Measurements from ENCODE around the gene ARHGEF4. TPM values are rescaled to one million over a fixed set of nuclear protein-coding genes. Genes with fewer than 3 reads are reported as not detected.
A peak's percentile ranks its signal among the peaks of the same experiment; 100 is the strongest.

ARHGEF4 gene
- total RNA-seq, 1 experiment from 2014 or later = 26.6 TPM

- ATAC-seq (peak; percentile 61), DNase-seq (ENCODE audit: low read depth, low spot score) (peak; percentile 50)
- Histone ChIP-seq H3K27ac (ENCODE audit: low read depth, low read length) (no peak overlapping the region), H4K20me1 (ENCODE audit: insufficient read depth) (no peaks in the 10 kb centered on the region), H3K36me3 (ENCODE audit: control insufficient read depth in 1 of 2, insufficient read depth in 2 of 2, low read length in 2 of 2) (no peaks in the 10 kb centered on the region), H3K9me2 (ENCODE audit: insufficient read depth) (no peaks in the 10 kb centered on the region), H3K4me2 (ENCODE audit: low read length) (no peak overlapping the region), H3K9ac (ENCODE audit: low read length) (no peak overlapping the region), H3K9me3 (ENCODE audit: control insufficient read depth in 1 of 2, insufficient read depth in 1 of 2, low read depth in 1 of 2, low read length in 2 of 2) (no peaks in the 10 kb centered on the region), H3K79me2 (ENCODE audit: insufficient read depth, low read length) (no peaks in the 10 kb centered on the region), H3K4me3 (replicated peaks in 1 of 2; ENCODE audit: low read depth in 1 of 2, low read length in 2 of 2) (no peak overlapping the region), H3K4me1 (ENCODE audit: control insufficient read depth in 1 of 2, insufficient read depth in 2 of 2, low read length in 2 of 2) (peaks cover 9 to 13% of the 10 kb centered on the region in 2 experiments; a peak in 3 of 4 replicates), H2AFZ (ENCODE audit: low read depth, low read length, poor library complexity, severe bottlenecking) (no peak overlapping the region), H3K27me3 (ENCODE audit: insufficient read depth, low read length) (no peaks in the 10 kb centered on the region)
- ChIA-PET CTCF (interaction anchor here (1.5 kb wide), 1 partner anchor 8 kb away, joined by 4 read pairs; no protein-coding TSS in a partner anchor), POLR2A (no interaction called here), RAD21 (ENCODE audit: low non-redundant PET in 1 of 2, low total read pairs in 2 of 2, uncharacterized antibody in 2 of 2, unreplicated experiment in 2 of 2) (no interaction called here)
- no TSS peak for BruUV-seq (replicated peaks)
- intact Hi-C loops (cut with micrococcal nuclease) = no loop called here
- TF ChIP-seq RAD21 (IDR thresholded peaks at IDR 0.05; ENCODE audit: low read depth) (no peak), CBX3 (IDR thresholded peaks at IDR 0.05; ENCODE audit: low read depth) (peak; percentile 59), EZH2 (IDR thresholded peaks at IDR 0.05) (no peak), SP1 (IDR thresholded peaks at IDR 0.05; ENCODE audit: low read depth) (peak; percentile 33), ELF1 (IDR thresholded peaks at IDR 0.05; ENCODE audit: borderline replicate concordance, low read depth) (no peak), FOSL1 (IDR thresholded peaks at IDR 0.05; ENCODE audit: low read depth) (no peak), POLR2AphosphoS5 (IDR thresholded peaks at IDR 0.05; ENCODE audit: low read depth, low read length) (peak; percentile 19; the same call in 1 of the 2 replicates), CEBPB (IDR thresholded peaks at IDR 0.05; ENCODE audit: low read depth) (peak; percentile 85), CTCF (IDR thresholded peaks at IDR 0.05 in 2 of 3, conservative IDR thresholded peaks at IDR 0.05 in 1 of 3; ENCODE audit: borderline replicate concordance in 1 of 3, insufficient read depth in 1 of 3, low read depth in 2 of 3, low read length in 2 of 3) (no peak), YY1 (IDR thresholded peaks at IDR 0.05; ENCODE audit: extremely low read depth, insufficient replicate concordance, low read depth, low read length) (no peak), MAX (IDR thresholded peaks at IDR 0.05) (peak; percentile 81), EZH2phosphoT487 (IDR thresholded peaks at IDR 0.05; ENCODE audit: borderline replicate concordance) (no peak), SIN3A (IDR thresholded peaks at IDR 0.05; ENCODE audit: low read depth) (no peak), TCF7L2 (IDR thresholded peaks at IDR 0.05; ENCODE audit: borderline replicate concordance, extremely low read depth, insufficient read depth, insufficient read length) (peak; percentile 80)
- TF ChIP-seq, protein P1, sequence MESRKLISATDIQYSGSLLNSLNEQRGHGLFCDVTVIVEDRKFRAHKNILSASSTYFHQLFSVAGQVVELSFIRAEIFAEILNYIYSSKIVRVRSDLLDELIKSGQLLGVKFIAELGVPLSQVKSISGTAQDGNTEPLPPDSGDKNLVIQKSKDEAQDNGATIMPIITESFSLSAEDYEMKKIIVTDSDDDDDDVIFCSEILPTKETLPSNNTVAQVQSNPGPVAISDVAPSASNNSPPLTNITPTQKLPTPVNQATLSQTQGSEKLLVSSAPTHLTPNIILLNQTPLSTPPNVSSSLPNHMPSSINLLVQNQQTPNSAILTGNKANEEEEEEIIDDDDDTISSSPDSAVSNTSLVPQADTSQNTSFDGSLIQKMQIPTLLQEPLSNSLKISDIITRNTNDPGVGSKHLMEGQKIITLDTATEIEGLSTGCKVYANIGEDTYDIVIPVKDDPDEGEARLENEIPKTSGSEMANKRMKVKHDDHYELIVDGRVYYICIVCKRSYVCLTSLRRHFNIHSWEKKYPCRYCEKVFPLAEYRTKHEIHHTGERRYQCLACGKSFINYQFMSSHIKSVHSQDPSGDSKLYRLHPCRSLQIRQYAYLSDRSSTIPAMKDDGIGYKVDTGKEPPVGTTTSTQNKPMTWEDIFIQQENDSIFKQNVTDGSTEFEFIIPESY (IDR thresholded peaks at IDR 0.05; ENCODE audit: extremely low read depth, insufficient replicate concordance, low read length) = no peak
- TF ChIP-seq, protein P2, sequence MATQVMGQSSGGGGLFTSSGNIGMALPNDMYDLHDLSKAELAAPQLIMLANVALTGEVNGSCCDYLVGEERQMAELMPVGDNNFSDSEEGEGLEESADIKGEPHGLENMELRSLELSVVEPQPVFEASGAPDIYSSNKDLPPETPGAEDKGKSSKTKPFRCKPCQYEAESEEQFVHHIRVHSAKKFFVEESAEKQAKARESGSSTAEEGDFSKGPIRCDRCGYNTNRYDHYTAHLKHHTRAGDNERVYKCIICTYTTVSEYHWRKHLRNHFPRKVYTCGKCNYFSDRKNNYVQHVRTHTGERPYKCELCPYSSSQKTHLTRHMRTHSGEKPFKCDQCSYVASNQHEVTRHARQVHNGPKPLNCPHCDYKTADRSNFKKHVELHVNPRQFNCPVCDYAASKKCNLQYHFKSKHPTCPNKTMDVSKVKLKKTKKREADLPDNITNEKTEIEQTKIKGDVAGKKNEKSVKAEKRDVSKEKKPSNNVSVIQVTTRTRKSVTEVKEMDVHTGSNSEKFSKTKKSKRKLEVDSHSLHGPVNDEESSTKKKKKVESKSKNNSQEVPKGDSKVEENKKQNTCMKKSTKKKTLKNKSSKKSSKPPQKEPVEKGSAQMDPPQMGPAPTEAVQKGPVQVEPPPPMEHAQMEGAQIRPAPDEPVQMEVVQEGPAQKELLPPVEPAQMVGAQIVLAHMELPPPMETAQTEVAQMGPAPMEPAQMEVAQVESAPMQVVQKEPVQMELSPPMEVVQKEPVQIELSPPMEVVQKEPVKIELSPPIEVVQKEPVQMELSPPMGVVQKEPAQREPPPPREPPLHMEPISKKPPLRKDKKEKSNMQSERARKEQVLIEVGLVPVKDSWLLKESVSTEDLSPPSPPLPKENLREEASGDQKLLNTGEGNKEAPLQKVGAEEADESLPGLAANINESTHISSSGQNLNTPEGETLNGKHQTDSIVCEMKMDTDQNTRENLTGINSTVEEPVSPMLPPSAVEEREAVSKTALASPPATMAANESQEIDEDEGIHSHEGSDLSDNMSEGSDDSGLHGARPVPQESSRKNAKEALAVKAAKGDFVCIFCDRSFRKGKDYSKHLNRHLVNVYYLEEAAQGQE (IDR thresholded peaks at IDR 0.05; ENCODE audit: low read depth) = no peak
These were observed 28.4 kb downstream of the ARHGEF4 start for GRCh38 chr2:130864830-130865800.

All from HCT116 (cell line).